ENCODE measurements around the gene ITPR1.

GRCh38 chr3:4834403-4834866 is 341.3 kb downstream of the ITPR1 start:
- TF ChIP-seq POLR2AphosphoS5 (IDR thresholded peaks at IDR 0.05; ENCODE audit: low read depth, low read length), result no peak
- TF ChIP-seq, protein P1, sequence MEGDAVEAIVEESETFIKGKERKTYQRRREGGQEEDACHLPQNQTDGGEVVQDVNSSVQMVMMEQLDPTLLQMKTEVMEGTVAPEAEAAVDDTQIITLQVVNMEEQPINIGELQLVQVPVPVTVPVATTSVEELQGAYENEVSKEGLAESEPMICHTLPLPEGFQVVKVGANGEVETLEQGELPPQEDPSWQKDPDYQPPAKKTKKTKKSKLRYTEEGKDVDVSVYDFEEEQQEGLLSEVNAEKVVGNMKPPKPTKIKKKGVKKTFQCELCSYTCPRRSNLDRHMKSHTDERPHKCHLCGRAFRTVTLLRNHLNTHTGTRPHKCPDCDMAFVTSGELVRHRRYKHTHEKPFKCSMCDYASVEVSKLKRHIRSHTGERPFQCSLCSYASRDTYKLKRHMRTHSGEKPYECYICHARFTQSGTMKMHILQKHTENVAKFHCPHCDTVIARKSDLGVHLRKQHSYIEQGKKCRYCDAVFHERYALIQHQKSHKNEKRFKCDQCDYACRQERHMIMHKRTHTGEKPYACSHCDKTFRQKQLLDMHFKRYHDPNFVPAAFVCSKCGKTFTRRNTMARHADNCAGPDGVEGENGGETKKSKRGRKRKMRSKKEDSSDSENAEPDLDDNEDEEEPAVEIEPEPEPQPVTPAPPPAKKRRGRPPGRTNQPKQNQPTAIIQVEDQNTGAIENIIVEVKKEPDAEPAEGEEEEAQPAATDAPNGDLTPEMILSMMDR (IDR thresholded peaks at IDR 0.05), result no peak
- TF ChIP-seq, protein P2, sequence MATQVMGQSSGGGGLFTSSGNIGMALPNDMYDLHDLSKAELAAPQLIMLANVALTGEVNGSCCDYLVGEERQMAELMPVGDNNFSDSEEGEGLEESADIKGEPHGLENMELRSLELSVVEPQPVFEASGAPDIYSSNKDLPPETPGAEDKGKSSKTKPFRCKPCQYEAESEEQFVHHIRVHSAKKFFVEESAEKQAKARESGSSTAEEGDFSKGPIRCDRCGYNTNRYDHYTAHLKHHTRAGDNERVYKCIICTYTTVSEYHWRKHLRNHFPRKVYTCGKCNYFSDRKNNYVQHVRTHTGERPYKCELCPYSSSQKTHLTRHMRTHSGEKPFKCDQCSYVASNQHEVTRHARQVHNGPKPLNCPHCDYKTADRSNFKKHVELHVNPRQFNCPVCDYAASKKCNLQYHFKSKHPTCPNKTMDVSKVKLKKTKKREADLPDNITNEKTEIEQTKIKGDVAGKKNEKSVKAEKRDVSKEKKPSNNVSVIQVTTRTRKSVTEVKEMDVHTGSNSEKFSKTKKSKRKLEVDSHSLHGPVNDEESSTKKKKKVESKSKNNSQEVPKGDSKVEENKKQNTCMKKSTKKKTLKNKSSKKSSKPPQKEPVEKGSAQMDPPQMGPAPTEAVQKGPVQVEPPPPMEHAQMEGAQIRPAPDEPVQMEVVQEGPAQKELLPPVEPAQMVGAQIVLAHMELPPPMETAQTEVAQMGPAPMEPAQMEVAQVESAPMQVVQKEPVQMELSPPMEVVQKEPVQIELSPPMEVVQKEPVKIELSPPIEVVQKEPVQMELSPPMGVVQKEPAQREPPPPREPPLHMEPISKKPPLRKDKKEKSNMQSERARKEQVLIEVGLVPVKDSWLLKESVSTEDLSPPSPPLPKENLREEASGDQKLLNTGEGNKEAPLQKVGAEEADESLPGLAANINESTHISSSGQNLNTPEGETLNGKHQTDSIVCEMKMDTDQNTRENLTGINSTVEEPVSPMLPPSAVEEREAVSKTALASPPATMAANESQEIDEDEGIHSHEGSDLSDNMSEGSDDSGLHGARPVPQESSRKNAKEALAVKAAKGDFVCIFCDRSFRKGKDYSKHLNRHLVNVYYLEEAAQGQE (IDR thresholded peaks at IDR 0.05; ENCODE audit: insufficient read depth in 1 of 2, low read depth in 2 of 2, low read length in 1 of 2), result no peak
- TF ChIP-seq SIN3A (IDR thresholded peaks at IDR 0.05; ENCODE audit: borderline replicate concordance, insufficient read depth, low read depth, low read length), result no peak

Measured in Panc1 (cell line).